Measurements from ENCODE around the gene GRIA3.

The GRIA3 gene

DNA sequence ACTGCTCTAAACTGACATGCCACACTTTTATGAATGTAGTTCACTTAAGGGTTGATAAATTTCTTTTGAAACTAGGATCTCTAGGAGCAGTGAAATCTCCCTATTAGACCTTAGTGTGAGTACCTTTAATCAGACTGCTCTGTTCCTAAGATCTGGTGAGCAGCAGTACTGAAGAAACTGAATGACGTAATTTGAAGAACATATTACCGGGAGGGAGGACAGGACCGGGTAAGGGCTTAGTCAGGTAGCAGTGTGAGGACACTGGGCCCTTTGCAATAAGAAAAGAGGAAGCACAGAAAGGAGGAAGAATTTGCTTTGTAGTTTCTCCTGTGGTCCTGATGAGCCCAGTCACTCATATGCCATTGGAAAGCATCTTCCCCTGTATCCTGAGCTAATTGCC is 293.6 kb downstream of the GRIA3 start:
- WGBS = 90% methylated on average over 3 of the region's 3 CpGs
- Histone ChIP-seq H3K4ac (ENCODE audit: low read depth in 1 of 2, low read length in 2 of 2) (no peak overlapping the region), H3K18ac (ENCODE audit: low read depth in 1 of 2, low read length in 2 of 2) (no peak overlapping the region), H3K27me3 (ENCODE audit: control insufficient read depth in 1 of 2, insufficient read depth in 1 of 2, low read length in 2 of 2) (no peaks in the 10 kb centered on the region), H2BK15ac (ENCODE audit: low read depth, poor library complexity, severe bottlenecking) (no peak overlapping the region), H3K23ac (ENCODE audit: low read length in 2 of 2) (no peak overlapping the region), H3K4me2 (ENCODE audit: low read length, poor library complexity, severe bottlenecking) (no peak overlapping the region), H3K79me1 (replicated peaks; ENCODE audit: low read length, poor library complexity, severe bottlenecking) (no peaks in the 10 kb centered on the region), H2BK12ac (ENCODE audit: low read length in 2 of 2) (no peak overlapping the region), H3K4me1 (ENCODE audit: control insufficient read depth, insufficient read depth, low read depth, low read length) (no peaks in the 10 kb centered on the region), H2BK120ac (ENCODE audit: low read depth, low read length) (no peak overlapping the region), H2AK5ac (ENCODE audit: low read length, severe bottlenecking) (no peak overlapping the region), H3K14ac (ENCODE audit: low read length in 2 of 2) (no peak overlapping the region), H3K9ac (ENCODE audit: low read length) (no peak overlapping the region), H2AFZ (ENCODE audit: low read depth, low read length) (no peak overlapping the region), H3K36me3 (ENCODE audit: control insufficient read depth in 1 of 2, insufficient read depth in 2 of 2, low read depth in 1 of 2, low read length in 2 of 2) (no peaks in the 10 kb centered on the region), H2BK5ac (ENCODE audit: low read depth, low read length, poor library complexity, severe bottlenecking) (no peak overlapping the region), H4K91ac (ENCODE audit: low read length) (no peak overlapping the region), H4K8ac (ENCODE audit: low read length) (no peak overlapping the region), H3K9me3 (ENCODE audit: control insufficient read depth, low read length) (no peaks in the 10 kb centered on the region), H3K27ac (ENCODE audit: low read length, poor library complexity, severe bottlenecking) (no peak overlapping the region), H3K4me3 (ENCODE audit: insufficient read depth in 1 of 2, low read depth in 1 of 2, low read length in 2 of 2) (no peak overlapping the region)
- no peak for DNase-seq

DNA sequence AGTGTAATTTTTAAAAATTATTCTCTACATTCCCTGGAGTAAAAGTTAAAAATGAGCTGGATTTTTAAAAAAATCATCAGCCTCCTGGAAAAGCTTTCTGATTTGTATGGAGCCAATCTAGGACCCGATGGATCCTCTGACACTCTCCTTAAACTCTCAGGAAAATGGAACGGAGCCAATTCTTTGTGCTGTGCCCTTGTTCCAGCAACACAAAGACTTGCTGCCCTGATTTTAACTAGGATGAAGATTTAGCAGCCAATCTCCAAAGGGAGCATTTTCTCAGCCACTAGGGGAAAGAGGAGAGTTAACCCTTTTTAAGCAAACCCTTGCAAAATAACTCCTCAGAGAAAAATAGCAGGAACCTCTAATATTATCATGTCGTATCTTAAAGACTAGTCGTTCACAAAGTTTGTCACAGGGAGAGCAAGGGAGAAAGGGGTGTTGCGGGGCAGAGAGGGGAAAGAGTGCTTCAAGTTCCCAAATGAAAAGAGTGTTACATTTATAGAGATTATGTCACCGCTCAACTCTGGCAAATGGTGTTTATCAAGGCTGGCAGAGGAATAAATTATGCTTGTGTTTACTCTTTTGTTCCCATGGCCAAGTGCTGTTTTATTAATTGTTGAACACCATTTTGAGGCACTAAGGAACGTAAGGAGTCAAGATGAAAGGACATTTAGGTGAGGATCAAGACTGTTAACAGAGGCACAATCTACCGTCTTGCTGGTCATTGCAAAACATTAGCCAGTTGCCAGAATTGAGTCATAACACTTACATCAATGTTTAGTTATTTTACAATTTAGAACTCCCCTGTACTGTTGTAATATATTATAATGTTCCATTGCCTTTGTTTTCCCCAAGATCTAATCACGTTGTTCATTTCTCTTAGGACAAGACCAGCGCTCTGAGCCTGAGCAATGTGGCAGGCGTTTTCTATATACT is 298.1 kb downstream of the GRIA3 start:
- Histone ChIP-seq H3K27me3 (ENCODE audit: control insufficient read depth in 1 of 2, insufficient read depth in 1 of 2, low read length in 2 of 2) (no peaks in the 10 kb centered on the region), H2BK120ac (ENCODE audit: low read depth, low read length) (no peak overlapping the region), H3K4me1 (ENCODE audit: control insufficient read depth, insufficient read depth, low read depth, low read length) (no peaks in the 10 kb centered on the region), H3K9me3 (ENCODE audit: control insufficient read depth, low read length) (no peaks in the 10 kb centered on the region), H2BK15ac (ENCODE audit: low read depth, poor library complexity, severe bottlenecking) (no peak overlapping the region), H2BK12ac (ENCODE audit: low read length in 2 of 2) (no peak overlapping the region), H2AFZ (ENCODE audit: low read depth, low read length) (no peak overlapping the region), H3K14ac (ENCODE audit: low read length in 2 of 2) (no peak overlapping the region), H3K27ac (ENCODE audit: low read length, poor library complexity, severe bottlenecking) (no peak overlapping the region), H3K23ac (ENCODE audit: low read length in 2 of 2) (no peak overlapping the region), H3K4me2 (ENCODE audit: low read length, poor library complexity, severe bottlenecking) (no peak overlapping the region), H2AK5ac (ENCODE audit: low read length, severe bottlenecking) (no peak overlapping the region), H3K4ac (ENCODE audit: low read depth in 1 of 2, low read length in 2 of 2) (no peak overlapping the region), H3K79me1 (replicated peaks; ENCODE audit: low read length, poor library complexity, severe bottlenecking) (no peaks in the 10 kb centered on the region), H2BK5ac (ENCODE audit: low read depth, low read length, poor library complexity, severe bottlenecking) (no peak overlapping the region), H3K9ac (ENCODE audit: low read length) (peak overlapping the region; percentile 41), H3K36me3 (ENCODE audit: control insufficient read depth in 1 of 2, insufficient read depth in 2 of 2, low read depth in 1 of 2, low read length in 2 of 2) (no peaks in the 10 kb centered on the region), H4K8ac (ENCODE audit: low read length) (no peak overlapping the region), H3K4me3 (ENCODE audit: insufficient read depth in 1 of 2, low read depth in 1 of 2, low read length in 2 of 2) (peak overlapping the region in 1 of 2 experiments; percentile 39), H4K91ac (ENCODE audit: low read length) (no peak overlapping the region), H3K18ac (ENCODE audit: low read depth in 1 of 2, low read length in 2 of 2) (no peak overlapping the region)
- 55% methylated on average over 7 of the region's 11 CpGs for WGBS
- no peak for DNase-seq

GRCh38 chrX:123486297-123486696 is 302.2 kb downstream of the GRIA3 start:
- H4K8ac ChIP-seq (ENCODE audit: low read length) = no peak overlapping the region
- H3K23ac ChIP-seq (ENCODE audit: low read length in 2 of 2) = no peak overlapping the region
- H2BK5ac ChIP-seq (ENCODE audit: low read depth, low read length, poor library complexity, severe bottlenecking) = no peak overlapping the region
- no peak overlapping the region for H3K14ac ChIP-seq (ENCODE audit: low read length in 2 of 2)
- no peaks in the 10 kb centered on the region for H3K36me3 ChIP-seq (ENCODE audit: control insufficient read depth in 1 of 2, insufficient read depth in 2 of 2, low read depth in 1 of 2, low read length in 2 of 2)
- no peak overlapping the region for H2BK15ac ChIP-seq (ENCODE audit: low read depth, poor library complexity, severe bottlenecking)
- DNase-seq = no peak
- H3K18ac ChIP-seq (ENCODE audit: low read depth in 1 of 2, low read length in 2 of 2) = no peak overlapping the region
- no peaks in the 10 kb centered on the region for H3K9me3 ChIP-seq (ENCODE audit: control insufficient read depth, low read length)
- no peak overlapping the region for H3K27ac ChIP-seq (ENCODE audit: low read length, poor library complexity, severe bottlenecking)
- no CpG with 5 or more reads among the region's 2 CpGs for WGBS
- H3K79me1 ChIP-seq (replicated peaks; ENCODE audit: low read length, poor library complexity, severe bottlenecking) = no peaks in the 10 kb centered on the region
- H3K9ac ChIP-seq (ENCODE audit: low read length) = no peak overlapping the region
- H2AK5ac ChIP-seq (ENCODE audit: low read length, severe bottlenecking) = no peak overlapping the region
- no peak overlapping the region for H3K4me2 ChIP-seq (ENCODE audit: low read length, poor library complexity, severe bottlenecking)
- H3K27me3 ChIP-seq (ENCODE audit: control insufficient read depth in 1 of 2, insufficient read depth in 1 of 2, low read length in 2 of 2) = no peaks in the 10 kb centered on the region
- H4K91ac ChIP-seq (ENCODE audit: low read length) = no peak overlapping the region
- no peaks in the 10 kb centered on the region for H3K4me1 ChIP-seq (ENCODE audit: control insufficient read depth, insufficient read depth, low read depth, low read length)
- H2BK12ac ChIP-seq (ENCODE audit: low read length in 2 of 2) = no peak overlapping the region
- H3K4ac ChIP-seq (ENCODE audit: low read depth in 1 of 2, low read length in 2 of 2) = no peak overlapping the region
- H3K4me3 ChIP-seq (ENCODE audit: insufficient read depth in 1 of 2, low read depth in 1 of 2, low read length in 2 of 2) = no peak overlapping the region
- no peak overlapping the region for H2BK120ac ChIP-seq (ENCODE audit: low read depth, low read length)
- no peak overlapping the region for H2AFZ ChIP-seq (ENCODE audit: low read depth, low read length)

DNA sequence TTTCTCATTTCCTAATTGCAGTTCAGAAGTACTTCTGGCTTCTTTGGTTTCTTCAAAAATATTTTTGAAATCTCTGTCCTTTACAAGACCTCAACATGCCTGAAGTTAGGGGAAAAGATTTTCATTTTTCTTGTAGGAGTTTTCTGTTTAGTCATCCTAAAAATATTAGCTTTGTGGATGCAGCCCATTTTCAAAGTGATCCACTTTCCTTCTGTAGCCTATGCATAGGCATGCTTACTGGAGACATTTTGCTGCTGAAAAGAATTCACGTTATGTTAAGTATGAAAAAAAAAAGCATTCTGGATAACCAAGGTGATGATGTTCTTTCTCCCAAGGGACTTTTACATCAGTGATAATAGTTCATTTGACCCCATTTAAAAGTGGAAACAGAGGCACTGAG is 303.2 kb downstream of the GRIA3 start:
- Histone ChIP-seq H3K79me1 (replicated peaks; ENCODE audit: low read length, poor library complexity, severe bottlenecking) (no peaks in the 10 kb centered on the region), H3K9ac (ENCODE audit: low read length) (no peak overlapping the region), H3K4me3 (ENCODE audit: insufficient read depth in 1 of 2, low read depth in 1 of 2, low read length in 2 of 2) (no peak overlapping the region), H3K27me3 (ENCODE audit: control insufficient read depth in 1 of 2, insufficient read depth in 1 of 2, low read length in 2 of 2) (no peaks in the 10 kb centered on the region), H2AFZ (ENCODE audit: low read depth, low read length) (no peak overlapping the region), H3K4ac (ENCODE audit: low read depth in 1 of 2, low read length in 2 of 2) (no peak overlapping the region), H3K4me1 (ENCODE audit: control insufficient read depth, insufficient read depth, low read depth, low read length) (no peaks in the 10 kb centered on the region), H2BK15ac (ENCODE audit: low read depth, poor library complexity, severe bottlenecking) (no peak overlapping the region), H3K18ac (ENCODE audit: low read depth in 1 of 2, low read length in 2 of 2) (no peak overlapping the region), H3K4me2 (ENCODE audit: low read length, poor library complexity, severe bottlenecking) (no peak overlapping the region), H3K27ac (ENCODE audit: low read length, poor library complexity, severe bottlenecking) (no peak overlapping the region), H4K8ac (ENCODE audit: low read length) (no peak overlapping the region), H2BK5ac (ENCODE audit: low read depth, low read length, poor library complexity, severe bottlenecking) (no peak overlapping the region), H3K23ac (ENCODE audit: low read length in 2 of 2) (no peak overlapping the region), H4K91ac (ENCODE audit: low read length) (no peak overlapping the region), H2BK120ac (ENCODE audit: low read depth, low read length) (no peak overlapping the region), H2BK12ac (ENCODE audit: low read length in 2 of 2) (no peak overlapping the region), H3K14ac (ENCODE audit: low read length in 2 of 2) (no peak overlapping the region), H3K36me3 (ENCODE audit: control insufficient read depth in 1 of 2, insufficient read depth in 2 of 2, low read depth in 1 of 2, low read length in 2 of 2) (no peaks in the 10 kb centered on the region), H3K9me3 (ENCODE audit: control insufficient read depth, low read length) (no peaks in the 10 kb centered on the region), H2AK5ac (ENCODE audit: low read length, severe bottlenecking) (no peak overlapping the region)
- DNase-seq = no peak
- WGBS = no CpG with 5 or more reads among the region's 1 CpG
